OCI-LY3 (cell line): ENCODE data around the gene PSG5.
"Not testable (repeated sequence)": the region's sequence is repeated elsewhere in the genome, so short reads cannot be mapped to it uniquely, and the experiment has no call there.

Source experiments
- EZH2phosphoT487 ChIP-seq: fragments of 200-600 bp; shearing (Covaris generic); IDR thresholded peaks from 2 replicates; pipeline ENCODE4 v1.6.1; 2018; ENCODE audit warnings: antibody characterized with exemption, mixed run types, low read depth
- TF ChIP-seq, protein P1 (sequence below): fragments of 200-600, 300-600 bp; sonication (generic); IDR thresholded peaks from 2 replicates; pipeline ENCODE4 v1.5.1; 2014; ENCODE audit warnings: antibody characterized with exemption, low read length, low read depth

DNA sequence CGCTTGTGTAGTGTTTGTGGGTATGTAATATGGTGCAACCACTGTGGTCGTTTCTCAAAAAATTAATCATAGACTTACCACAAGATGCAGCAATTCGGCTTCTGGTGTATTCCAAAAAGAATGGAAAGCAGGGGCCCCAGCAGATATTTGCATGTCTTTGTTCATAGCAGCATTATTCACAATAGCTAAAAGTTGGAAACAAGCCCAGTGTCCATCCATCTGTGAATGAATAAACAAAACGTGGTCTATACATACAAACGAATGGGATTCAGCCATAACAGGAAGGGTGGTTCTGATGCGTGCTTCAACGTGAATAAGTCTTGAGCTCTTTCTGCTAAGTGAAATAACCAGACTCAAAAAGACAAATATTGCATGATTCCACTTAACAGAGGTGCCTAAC, 36.5 kb downstream of the PSG5 start:
- TF ChIP-seq, protein P1, sequence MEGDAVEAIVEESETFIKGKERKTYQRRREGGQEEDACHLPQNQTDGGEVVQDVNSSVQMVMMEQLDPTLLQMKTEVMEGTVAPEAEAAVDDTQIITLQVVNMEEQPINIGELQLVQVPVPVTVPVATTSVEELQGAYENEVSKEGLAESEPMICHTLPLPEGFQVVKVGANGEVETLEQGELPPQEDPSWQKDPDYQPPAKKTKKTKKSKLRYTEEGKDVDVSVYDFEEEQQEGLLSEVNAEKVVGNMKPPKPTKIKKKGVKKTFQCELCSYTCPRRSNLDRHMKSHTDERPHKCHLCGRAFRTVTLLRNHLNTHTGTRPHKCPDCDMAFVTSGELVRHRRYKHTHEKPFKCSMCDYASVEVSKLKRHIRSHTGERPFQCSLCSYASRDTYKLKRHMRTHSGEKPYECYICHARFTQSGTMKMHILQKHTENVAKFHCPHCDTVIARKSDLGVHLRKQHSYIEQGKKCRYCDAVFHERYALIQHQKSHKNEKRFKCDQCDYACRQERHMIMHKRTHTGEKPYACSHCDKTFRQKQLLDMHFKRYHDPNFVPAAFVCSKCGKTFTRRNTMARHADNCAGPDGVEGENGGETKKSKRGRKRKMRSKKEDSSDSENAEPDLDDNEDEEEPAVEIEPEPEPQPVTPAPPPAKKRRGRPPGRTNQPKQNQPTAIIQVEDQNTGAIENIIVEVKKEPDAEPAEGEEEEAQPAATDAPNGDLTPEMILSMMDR, result not testable (repeated sequence)
- TF ChIP-seq EZH2phosphoT487, result not testable (repeated sequence)
